ENCODE measurements around the gene LRRTM3. TPM values are rescaled to one million over a fixed set of nuclear protein-coding genes. Genes with fewer than 3 reads are reported as not detected.
A peak's percentile ranks its signal among the peaks of the same experiment; 100 is the strongest.

The LRRTM3 gene
- polyA plus RNA-seq, 1 donor = 1.4 TPM

DNA sequence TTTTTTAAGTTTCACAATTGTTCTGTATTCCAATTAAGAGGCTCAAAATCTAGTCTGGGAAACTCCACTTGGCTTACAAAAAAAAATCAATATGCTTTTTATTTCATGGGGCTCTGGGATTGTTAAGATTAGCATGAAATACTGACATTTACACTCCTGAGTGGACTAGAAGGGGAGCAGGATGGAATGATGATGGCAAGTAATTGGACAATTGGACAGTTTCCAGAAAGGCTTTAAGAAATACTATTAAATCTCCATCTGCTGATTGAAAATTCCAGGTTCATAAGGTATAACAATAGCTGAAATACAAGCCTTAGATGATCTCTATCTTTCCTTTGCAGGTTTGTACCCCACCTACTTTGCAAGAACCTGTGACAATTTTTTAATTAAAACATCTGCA is 184.4 kb downstream of the LRRTM3 start:
- no peak overlapping the region for H3K27ac ChIP-seq (ENCODE audit: low read length)

DNA sequence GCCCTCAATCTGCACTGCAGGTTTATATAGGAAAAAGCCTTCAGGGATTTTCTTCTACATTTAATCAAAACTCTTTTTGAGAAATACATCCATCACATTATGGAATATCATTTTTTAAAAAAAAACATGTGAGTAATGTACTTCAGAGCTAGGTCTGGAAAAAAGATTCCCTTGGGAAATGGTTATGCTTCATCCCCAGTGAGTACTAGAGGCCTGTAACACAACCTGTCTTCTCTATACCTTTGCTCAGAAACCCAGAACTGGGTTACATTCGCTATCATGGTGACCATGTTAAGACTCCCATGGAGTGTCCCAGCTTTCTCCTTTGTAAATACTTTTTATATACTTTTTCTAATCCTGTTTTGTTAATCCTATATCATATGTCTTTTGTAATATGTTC is 186.9 kb downstream of the LRRTM3 start:
- no peak for DNase-seq
- H3K27me3 ChIP-seq (ENCODE audit: control insufficient read depth, insufficient read depth, low read length) = no peaks in the 10 kb centered on the region
- WGBS (ENCODE audit: insufficient coverage, low lambda C conversion rate) = 100% methylated on average over 1 of the region's 1 CpG
- H3K27ac ChIP-seq (ENCODE audit: low read length) = no peak overlapping the region
- no peak overlapping the region for H3K4me3 ChIP-seq (ENCODE audit: low read length)
- H3K36me3 ChIP-seq (ENCODE audit: control insufficient read depth, insufficient read depth, low read length) = no peaks in the 10 kb centered on the region
- H3K9me3 ChIP-seq (ENCODE audit: control insufficient read depth, low read depth, low read length) = no peaks in the 10 kb centered on the region
- H3K4me1 ChIP-seq (ENCODE audit: control insufficient read depth, insufficient read depth, low read length) = peaks cover 11% of the 10 kb centered on the region

More for the DNA sequence above, 184.4 kb downstream of the LRRTM3 start:
- Histone ChIP-seq H3K4me3 (ENCODE audit: low read length) (no peak overlapping the region), H3K27me3 (ENCODE audit: control insufficient read depth, insufficient read depth, low read length) (no peaks in the 10 kb centered on the region), H3K4me1 (ENCODE audit: control insufficient read depth, insufficient read depth, low read length) (peaks cover 11% of the 10 kb centered on the region), H3K9me3 (ENCODE audit: control insufficient read depth, low read depth, low read length) (no peaks in the 10 kb centered on the region), H3K36me3 (ENCODE audit: control insufficient read depth, insufficient read depth, low read length) (no peaks in the 10 kb centered on the region)
- DNase-seq = no peak

DNA sequence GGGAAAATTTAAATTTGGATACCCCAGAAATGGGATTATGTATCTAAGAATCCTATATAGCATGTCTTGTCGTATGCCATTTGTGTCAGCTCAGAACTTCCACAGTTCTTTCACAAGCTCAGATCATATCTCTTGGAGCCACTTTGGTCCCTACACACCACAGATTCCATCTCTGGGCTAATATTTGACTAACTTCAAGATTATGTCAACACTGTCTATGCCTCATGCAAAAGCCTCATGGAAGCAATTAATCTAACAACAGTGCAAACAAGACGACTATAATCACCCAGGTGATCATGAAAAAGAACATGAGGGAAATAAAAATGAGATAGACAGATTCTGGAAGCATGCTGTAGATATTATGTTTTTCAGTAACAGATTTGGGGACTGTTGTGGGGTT is 189.1 kb downstream of the LRRTM3 start:
- H3K4me1 ChIP-seq (ENCODE audit: control insufficient read depth, insufficient read depth, low read length) = peaks cover 11% of the 10 kb centered on the region
- no peaks in the 10 kb centered on the region for H3K9me3 ChIP-seq (ENCODE audit: control insufficient read depth, low read depth, low read length)
- peak overlapping the region; percentile 70 for H3K27ac ChIP-seq (ENCODE audit: low read length)
- H3K36me3 ChIP-seq (ENCODE audit: control insufficient read depth, insufficient read depth, low read length) = no peaks in the 10 kb centered on the region
- no peak overlapping the region for H3K4me3 ChIP-seq (ENCODE audit: low read length)
- DNase-seq = peak; percentile 76 to 85
- no peaks in the 10 kb centered on the region for H3K27me3 ChIP-seq (ENCODE audit: control insufficient read depth, insufficient read depth, low read length)
- WGBS (ENCODE audit: insufficient coverage, low lambda C conversion rate) = 40% methylated on average over 1 of the region's 2 CpGs

DNA sequence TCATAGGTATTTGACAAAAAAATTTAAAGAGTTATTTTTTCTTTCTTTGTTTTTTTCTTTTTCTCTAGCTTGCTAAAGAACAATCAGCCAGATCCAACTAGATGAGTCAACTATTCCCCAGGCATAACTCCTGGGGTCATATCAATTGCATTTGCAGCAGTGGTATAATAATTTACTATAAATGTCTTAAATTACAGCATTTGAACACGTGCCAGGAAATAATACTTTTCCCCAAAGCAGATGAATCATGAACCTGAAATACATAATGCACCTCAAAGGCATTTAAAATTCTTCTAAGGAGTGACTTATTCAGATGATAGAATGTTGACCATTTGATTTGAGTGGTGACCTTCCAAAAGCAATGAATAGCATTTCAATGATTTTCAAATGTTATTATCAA is 190.1 kb downstream of the LRRTM3 start:
- no peak for DNase-seq
- no peak overlapping the region for H3K27ac ChIP-seq (ENCODE audit: low read length)
- H3K9me3 ChIP-seq (ENCODE audit: control insufficient read depth, low read depth, low read length) = no peaks in the 10 kb centered on the region
- WGBS (ENCODE audit: insufficient coverage, low lambda C conversion rate) = no CpG with 5 or more reads among the region's 1 CpG
- no peak overlapping the region for H3K4me3 ChIP-seq (ENCODE audit: low read length)
- peaks cover 11% of the 10 kb centered on the region for H3K4me1 ChIP-seq (ENCODE audit: control insufficient read depth, insufficient read depth, low read length)
- no peaks in the 10 kb centered on the region for H3K36me3 ChIP-seq (ENCODE audit: control insufficient read depth, insufficient read depth, low read length)
- no peaks in the 10 kb centered on the region for H3K27me3 ChIP-seq (ENCODE audit: control insufficient read depth, insufficient read depth, low read length)

GRCh38 chr10:67119651-67120050 is 193.8 kb downstream of the LRRTM3 start:
- H3K4me1 ChIP-seq (ENCODE audit: control insufficient read depth, insufficient read depth, low read length) = peaks cover under 1% of the 10 kb centered on the region
- DNase-seq = no peak
- H3K27me3 ChIP-seq (ENCODE audit: control insufficient read depth, insufficient read depth, low read length) = no peaks in the 10 kb centered on the region
- no peak overlapping the region for H3K27ac ChIP-seq (ENCODE audit: low read length)
- no peaks in the 10 kb centered on the region for H3K9me3 ChIP-seq (ENCODE audit: control insufficient read depth, low read depth, low read length)
- H3K36me3 ChIP-seq (ENCODE audit: control insufficient read depth, insufficient read depth, low read length) = no peaks in the 10 kb centered on the region
- WGBS (ENCODE audit: insufficient coverage, low lambda C conversion rate) = no CpG with 5 or more reads among the region's 1 CpG
- H3K4me3 ChIP-seq (ENCODE audit: low read length) = no peak overlapping the region

DNA sequence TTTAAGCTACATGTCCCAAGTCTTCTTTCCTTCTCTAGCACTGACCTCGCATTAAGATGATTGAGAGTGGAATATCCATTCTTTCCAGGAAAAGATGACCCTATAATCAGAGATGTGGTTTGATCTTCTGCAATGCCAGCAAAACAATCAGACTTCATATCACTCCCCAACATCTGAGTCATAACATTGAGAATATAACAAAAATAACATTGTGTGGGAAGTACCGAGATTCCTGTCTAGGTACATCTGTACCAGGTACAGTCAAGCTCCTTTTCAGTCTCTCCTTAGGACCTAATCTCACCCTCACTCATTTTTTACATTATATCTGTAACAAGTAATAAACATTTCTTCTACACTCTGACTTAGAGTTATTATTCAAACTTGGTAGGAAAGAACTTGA is 201.6 kb downstream of the LRRTM3 start:
- no peaks in the 10 kb centered on the region for H3K9me3 ChIP-seq (ENCODE audit: control insufficient read depth, low read depth, low read length)
- no peak overlapping the region for H3K27ac ChIP-seq (ENCODE audit: low read length)
- no peak for DNase-seq
- WGBS (ENCODE audit: insufficient coverage, low lambda C conversion rate) = no CpG with 5 or more reads among the region's 2 CpGs
- no peaks in the 10 kb centered on the region for H3K4me1 ChIP-seq (ENCODE audit: control insufficient read depth, insufficient read depth, low read length)
- no peak overlapping the region for H3K4me3 ChIP-seq (ENCODE audit: low read length)
- H3K27me3 ChIP-seq (ENCODE audit: control insufficient read depth, insufficient read depth, low read length) = no peaks in the 10 kb centered on the region
- H3K36me3 ChIP-seq (ENCODE audit: control insufficient read depth, insufficient read depth, low read length) = no peaks in the 10 kb centered on the region

DNA sequence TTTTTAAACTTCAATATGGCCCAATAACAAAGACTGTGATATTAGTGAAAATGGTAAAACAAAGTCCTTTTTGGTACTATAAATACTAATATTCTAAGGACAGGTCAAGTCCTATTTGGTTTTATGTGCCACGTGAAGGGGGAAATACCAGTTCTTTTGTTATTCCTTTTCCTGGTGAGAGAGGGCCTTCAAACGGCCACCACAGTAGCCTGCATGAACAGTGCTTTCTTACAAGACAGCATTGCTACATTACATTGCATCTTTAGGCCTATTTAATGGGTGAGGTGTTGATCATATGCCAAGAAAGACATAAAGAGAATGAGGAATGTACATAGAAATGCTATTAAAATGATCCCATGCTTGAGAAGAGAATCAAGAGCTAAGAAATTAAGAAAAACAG is 214.8 kb downstream of the LRRTM3 start:
- no CpG with 5 or more reads among the region's 2 CpGs for WGBS (ENCODE audit: insufficient coverage, low lambda C conversion rate)

DNA sequence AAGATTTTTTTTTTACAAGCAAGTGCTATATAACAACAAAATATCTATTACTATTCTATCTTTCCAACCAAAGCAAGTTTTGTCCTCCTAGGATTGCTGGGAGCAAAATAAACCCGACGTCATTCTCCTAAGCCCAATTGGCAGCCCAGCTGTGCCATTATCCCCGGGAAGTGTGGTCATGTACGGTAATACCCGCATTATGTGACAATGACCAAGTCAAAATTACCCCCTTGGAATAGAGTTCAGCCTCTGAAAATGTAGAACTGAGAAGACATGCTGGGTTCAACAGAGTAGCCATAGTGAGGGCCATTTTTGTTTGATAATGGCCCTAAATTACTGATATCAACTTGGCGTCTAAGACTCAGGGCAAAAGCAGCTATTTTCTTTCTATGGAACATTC is 215.5 kb downstream of the LRRTM3 start:
- DNase-seq = no peak
- H3K36me3 ChIP-seq (ENCODE audit: control insufficient read depth, insufficient read depth, low read length) = no peaks in the 10 kb centered on the region
- H3K4me3 ChIP-seq (ENCODE audit: low read length) = no peak overlapping the region
- H3K4me1 ChIP-seq (ENCODE audit: control insufficient read depth, insufficient read depth, low read length) = no peaks in the 10 kb centered on the region
- H3K27ac ChIP-seq (ENCODE audit: low read length) = no peak overlapping the region
- no peaks in the 10 kb centered on the region for H3K27me3 ChIP-seq (ENCODE audit: control insufficient read depth, insufficient read depth, low read length)
- WGBS (ENCODE audit: insufficient coverage, low lambda C conversion rate) = no CpG with 5 or more reads among the region's 6 CpGs
- no peaks in the 10 kb centered on the region for H3K9me3 ChIP-seq (ENCODE audit: control insufficient read depth, low read depth, low read length)

More for the DNA sequence above, 214.8 kb downstream of the LRRTM3 start:
- Histone ChIP-seq H3K4me3 (ENCODE audit: low read length) (no peak overlapping the region), H3K36me3 (ENCODE audit: control insufficient read depth, insufficient read depth, low read length) (no peaks in the 10 kb centered on the region), H3K27ac (ENCODE audit: low read length) (no peak overlapping the region), H3K27me3 (ENCODE audit: control insufficient read depth, insufficient read depth, low read length) (no peaks in the 10 kb centered on the region), H3K9me3 (ENCODE audit: control insufficient read depth, low read depth, low read length) (no peaks in the 10 kb centered on the region), H3K4me1 (ENCODE audit: control insufficient read depth, insufficient read depth, low read length) (no peaks in the 10 kb centered on the region)
- DNase-seq = no peak

DNA sequence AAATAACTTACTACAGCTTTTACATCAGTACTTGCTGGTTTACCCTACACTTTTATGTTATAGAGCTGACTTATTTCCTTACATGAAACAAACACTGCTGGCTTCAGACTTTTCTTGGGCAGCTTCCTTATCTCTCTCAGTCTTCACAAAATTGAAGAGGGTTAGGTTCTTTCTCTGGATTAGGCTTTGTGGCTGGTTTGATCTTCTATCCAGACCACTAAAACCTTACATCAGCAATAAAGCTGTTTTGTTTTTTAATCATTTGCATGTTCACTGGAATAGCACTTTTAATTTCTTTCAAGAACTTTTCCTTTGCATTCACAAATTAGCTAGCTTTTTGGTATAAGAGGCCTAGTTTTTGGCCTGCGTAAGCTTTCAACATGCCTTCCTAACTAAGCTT is 218.7 kb downstream of the LRRTM3 start:
- Histone ChIP-seq H3K27ac (ENCODE audit: low read length) (no peak overlapping the region), H3K36me3 (ENCODE audit: control insufficient read depth, insufficient read depth, low read length) (no peaks in the 10 kb centered on the region), H3K9me3 (ENCODE audit: control insufficient read depth, low read depth, low read length) (no peaks in the 10 kb centered on the region), H3K4me3 (ENCODE audit: low read length) (no peak overlapping the region), H3K27me3 (ENCODE audit: control insufficient read depth, insufficient read depth, low read length) (no peaks in the 10 kb centered on the region), H3K4me1 (ENCODE audit: control insufficient read depth, insufficient read depth, low read length) (no peaks in the 10 kb centered on the region)
- WGBS (ENCODE audit: insufficient coverage, low lambda C conversion rate) = 100% methylated on average over 1 of the region's 1 CpG
- DNase-seq = no peak
